Dermis blood vessel endothelial cell (primary cell): ENCODE results near the gene GLUD1. TPM values are rescaled to one million over a fixed set of nuclear protein-coding genes. Genes with fewer than 3 reads are reported as not detected.
"Not testable (repeated sequence)": the region's sequence is repeated elsewhere in the genome, so short reads cannot be mapped to it uniquely, and the experiment has no call there.

Experiments used
- DNase-seq: peaks from one replicate; pipeline ENCODE4 v3.0.0; 2010
- total RNA-seq: library from RNA; depleted of rRNA; stranded (reverse); fragments of >200 nt; gene quantifications from 2 replicates; pipeline ENCODE4 v1.2.3, GENCODE V29; 2014

Gene GLUD1
- total RNA-seq: 207 and 216 TPM in 2 replicates

DNA sequence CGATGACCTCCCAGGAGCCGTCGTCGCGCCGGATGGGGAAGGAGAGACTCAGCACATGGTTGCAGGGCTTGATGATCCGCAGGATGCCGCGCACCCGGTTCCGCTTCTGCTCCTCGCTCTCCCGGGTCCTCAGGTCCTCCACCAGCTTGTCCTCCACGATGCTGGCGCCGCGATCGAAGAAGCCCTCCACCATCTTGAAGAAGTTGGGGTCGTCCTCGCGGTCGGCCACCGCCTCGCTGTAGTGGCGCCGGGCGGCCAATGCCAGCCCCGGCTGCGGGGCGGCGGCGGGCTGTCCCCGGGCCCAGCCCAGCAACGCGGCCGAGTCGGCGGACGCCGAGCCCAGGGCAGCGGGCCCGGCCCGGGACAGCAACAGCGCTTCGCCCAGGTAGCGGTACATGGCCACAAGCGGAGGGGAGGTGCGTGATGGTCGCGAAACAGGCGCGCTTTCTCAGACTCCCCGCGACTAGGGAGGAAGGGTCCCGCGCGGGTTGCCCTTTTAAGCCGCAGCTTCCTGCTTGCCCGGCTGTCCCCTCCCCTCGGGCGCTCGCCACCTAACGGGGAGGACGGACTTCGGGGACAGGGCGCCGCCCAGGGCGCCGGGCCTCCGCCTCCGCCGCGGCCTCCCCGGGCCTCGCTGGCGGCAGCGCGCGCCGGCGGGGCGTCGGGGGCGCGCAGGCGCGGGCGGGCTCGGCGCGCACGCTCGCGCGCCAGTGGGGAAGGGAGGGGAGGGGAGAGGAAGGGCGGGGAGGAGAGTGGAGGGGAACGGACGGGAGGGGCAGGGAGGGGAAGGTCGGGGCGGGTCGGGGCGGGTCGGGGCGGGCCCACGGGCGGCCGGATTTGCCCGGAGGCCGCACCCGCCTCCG, at the start of gene GLUD1, which contains the start of gene SHLD2:
Gene GLUD1 (minus strand): TSS at position 471 of the 863 bp plus-strand sequence. CDS start 74 bp downstream, at position 397.
Gene SHLD2 (plus strand): TSS at position 834 of the 863 bp plus-strand sequence. CDS start 56,149 bp downstream, outside the sequence.
- peak; percentile 92 for DNase-seq

GRCh38 chr10:87143109-87143418, 48.4 kb upstream of the GLUD1 start:
- DNase-seq: not testable (repeated sequence)

- DNase-seq: not testable (repeated sequence)
Observed at GRCh38 chr10:87142230-87143108, 47.8 kb upstream of the GLUD1 start.

DNA sequence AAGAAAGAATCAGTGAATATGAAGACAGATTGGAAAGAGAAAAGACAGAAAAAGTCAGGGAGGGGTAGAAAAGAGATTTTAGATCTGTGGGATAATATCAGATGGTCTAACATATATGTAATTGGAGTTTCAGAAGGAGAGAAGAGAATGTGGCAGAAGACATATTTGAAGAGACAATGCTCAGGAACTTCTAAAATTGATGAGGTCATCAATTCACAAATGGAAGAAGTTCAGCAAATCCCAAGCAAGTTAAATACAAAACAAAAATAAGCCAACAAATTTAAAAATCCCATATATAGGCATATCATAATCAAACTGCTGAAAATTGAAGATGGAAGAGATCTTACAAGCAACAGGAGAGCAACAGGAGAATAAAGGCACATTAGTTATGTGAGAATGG, 42.8 kb upstream of the GLUD1 start:
- DNase-seq: not testable (repeated sequence)

- DNase-seq: not testable (repeated sequence)
Observed at GRCh38 chr10:87134440-87134839, 39.8 kb upstream of the GLUD1 start.

DNA sequence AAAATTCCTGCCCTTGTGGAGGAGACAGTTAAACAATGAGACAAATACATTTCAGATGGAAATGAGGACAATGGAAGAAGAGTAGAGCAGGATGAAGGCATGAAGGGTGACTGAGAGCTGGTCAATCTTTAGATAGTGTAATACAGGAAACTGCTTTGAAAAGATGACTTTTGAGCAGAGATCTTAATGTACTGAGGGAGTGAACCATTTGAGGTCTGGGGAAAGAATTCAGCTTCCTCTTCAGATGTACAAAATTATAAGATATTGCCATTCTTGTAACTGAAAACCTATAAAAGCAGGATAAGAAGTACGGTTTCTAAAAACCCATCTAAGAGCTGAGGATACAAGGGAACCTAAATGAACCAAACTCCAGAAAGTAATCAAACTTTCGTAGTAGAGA, 39.3 kb upstream of the GLUD1 start:
- not testable (repeated sequence) for DNase-seq

DNA sequence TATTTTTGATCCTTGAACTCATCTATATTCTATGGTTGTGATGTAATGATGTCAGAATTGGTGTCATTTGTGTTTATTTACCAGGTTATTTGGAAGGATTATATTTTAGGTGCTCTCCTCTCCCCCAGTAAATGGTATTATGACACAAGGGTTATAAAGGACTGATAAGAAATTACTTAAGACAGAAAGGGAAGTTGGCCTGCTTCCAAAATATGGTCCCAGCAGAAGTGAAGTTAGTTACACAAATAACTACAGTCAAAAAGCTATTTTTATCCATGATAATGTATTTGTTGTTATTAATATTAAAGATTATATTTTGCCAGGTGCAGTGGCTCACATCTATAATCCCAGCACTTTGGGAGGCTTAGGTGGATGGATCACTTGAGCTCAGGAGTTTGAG, 37.5 kb upstream of the GLUD1 start:
- DNase-seq: peak; percentile 64

- DNase-seq: not testable (repeated sequence)
Observed at GRCh38 chr10:87127607-87128156, 33.0 kb upstream of the GLUD1 start.

- DNase-seq: not testable (repeated sequence)
Observed at GRCh38 chr10:87127048-87127447, 32.4 kb upstream of the GLUD1 start.

GRCh38 chr10:87123351-87123750, 28.7 kb upstream of the GLUD1 start:
- not testable (repeated sequence) for DNase-seq

- DNase-seq: not testable (repeated sequence)
Observed at GRCh38 chr10:87119029-87119428, 24.4 kb upstream of the GLUD1 start.

DNA sequence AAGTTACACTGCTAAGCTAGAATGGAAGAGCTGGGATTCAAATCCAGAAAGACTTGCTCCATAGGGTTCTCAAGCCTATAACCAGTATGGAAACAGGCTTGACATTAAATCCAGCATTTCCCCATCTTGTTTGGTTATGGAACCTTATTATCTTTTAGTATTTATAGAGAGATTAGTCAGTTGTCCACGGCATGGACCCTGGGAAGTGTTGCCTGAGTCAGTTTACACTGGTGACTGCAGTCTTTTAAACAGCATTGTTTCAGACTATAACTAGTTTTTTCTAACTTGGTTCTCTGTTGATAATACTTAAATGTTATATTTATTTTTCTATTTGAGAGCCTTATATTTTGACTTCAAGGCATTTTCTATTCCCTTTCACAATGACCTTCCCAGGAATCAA, 23.5 kb upstream of the GLUD1 start:
- not testable (repeated sequence) for DNase-seq

GRCh38 chr10:87105446-87106124, 10.9 kb upstream of the GLUD1 start:
- DNase-seq: no peak

GRCh38 chr10:87104727-87105126, 10.1 kb upstream of the GLUD1 start:
- not testable (repeated sequence) for DNase-seq

- DNase-seq: no peak
Observed at GRCh38 chr10:87101996-87102395, 7.4 kb upstream of the GLUD1 start.

DNA sequence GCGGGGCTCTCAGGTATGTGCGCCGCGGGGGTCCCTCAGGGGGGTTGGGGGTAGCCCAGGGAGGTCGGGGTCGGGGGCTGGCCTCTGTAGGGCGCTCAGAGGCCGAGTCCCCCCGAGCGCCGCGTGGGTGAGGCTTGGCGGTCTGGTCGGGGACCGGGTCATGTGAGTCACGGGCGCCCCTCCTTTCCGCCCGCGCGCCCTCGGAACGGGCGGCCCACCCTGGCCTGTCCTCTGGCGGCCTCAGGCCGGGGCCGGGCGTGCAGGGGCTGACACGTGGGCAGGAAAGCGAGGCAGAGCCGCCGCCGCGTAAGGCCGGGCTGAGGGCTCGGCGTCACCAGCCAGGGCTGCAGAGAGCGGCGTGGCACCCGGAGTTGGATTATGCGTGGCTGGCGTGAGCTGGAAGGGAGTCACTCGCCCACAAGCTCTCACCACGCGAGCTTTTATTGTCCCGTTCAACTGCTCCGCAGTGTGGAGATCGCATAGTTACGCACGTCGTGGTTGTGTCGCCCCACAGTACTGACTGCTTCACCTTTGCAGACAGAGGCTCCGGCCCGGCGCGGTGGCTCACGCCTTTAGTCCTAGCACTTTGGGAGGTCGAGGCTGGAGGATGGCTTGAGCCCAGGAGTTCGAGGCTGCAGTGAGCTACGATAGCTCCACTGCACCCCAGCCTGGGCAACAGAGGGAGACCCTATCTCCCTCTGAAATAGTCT, 748 bp upstream of the GLUD1 start:
- peak; percentile 93 for DNase-seq

GRCh38 chr10:87093632-87094372, 841 bp downstream of the GLUD1 start:
- DNase-seq: peak; percentile 43

- peak; percentile 37 for DNase-seq
Observed at GRCh38 chr10:87092861-87093631, 1.6 kb downstream of the GLUD1 start.

DNA sequence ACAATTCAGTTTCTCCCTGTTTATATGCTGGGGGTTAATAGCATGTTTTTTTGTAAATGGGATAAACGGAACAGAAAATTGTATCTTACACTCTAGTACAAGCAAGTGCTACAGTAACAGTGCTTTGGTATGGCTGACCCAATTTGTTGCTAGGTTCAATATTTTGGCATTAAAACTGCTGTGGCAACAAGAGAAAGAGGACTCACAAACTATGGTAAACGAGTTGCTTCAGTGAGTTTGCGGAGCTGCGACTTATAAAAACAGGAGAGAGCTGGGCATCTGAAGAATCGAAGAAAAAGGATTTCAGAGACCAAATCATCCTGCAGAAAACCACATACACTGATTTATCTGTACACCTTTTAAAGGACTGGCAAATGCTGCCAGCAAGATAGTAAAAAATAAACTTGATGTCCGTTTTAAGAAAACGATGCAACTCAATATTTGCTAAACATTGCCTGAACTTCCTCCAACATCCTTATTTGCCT, 2.2 kb downstream of the GLUD1 start:
- peak; percentile 54 for DNase-seq

- peak; percentile 35 for DNase-seq
Observed at GRCh38 chr10:87090779-87091178, 3.9 kb downstream of the GLUD1 start.
